HL-60 (cell line): ENCODE measurements around the gene GOLGA8B.
"Not testable (repeated sequence)": the region's sequence is repeated elsewhere in the genome, so short reads cannot be mapped to it uniquely, and the experiment has no call there.

Experiments used
- CTCF ChIP-seq: IDR thresholded peaks from one replicate; pipeline ENCODE4 v1.5.1; 2011; ENCODE audit warnings: low read length, control low read depth, inconsistent platforms; ENCODE audit not compliant: insufficient read depth
- POLR2AphosphoS5 ChIP-seq: IDR thresholded peaks from 2 replicates; pipeline ENCODE4 v1.6.1; 2012; ENCODE audit warnings: low read depth
- REST ChIP-seq: IDR thresholded peaks from 2 replicates; pipeline ENCODE4 v1.6.1; 2012; ENCODE audit warnings: low read depth; ENCODE audit not compliant: insufficient replicate concordance
- SPI1 ChIP-seq: IDR thresholded peaks from 2 replicates; pipeline ENCODE4 v1.6.1; 2012; ENCODE audit warnings: low read depth, mild to moderate bottlenecking, borderline replicate concordance

GRCh38 chr15:34577658-34578282, 5.7 kb downstream of the GOLGA8B start:
- not testable (repeated sequence) for TF ChIP-seq CTCF, POLR2AphosphoS5, REST, SPI1
